GM12891 (cell line): ENCODE data around the gene ZNF776.

ENCODE experiments used
- POLR2A ChIP-seq: IDR thresholded peaks from 2 replicates; pipeline ENCODE4 v1.6.1; 2011; ENCODE audit warnings: low read depth, low read length, control low read depth
- POLR2AphosphoS5 ChIP-seq: IDR thresholded peaks from 2 replicates; pipeline ENCODE4 v1.6.1; 2011; ENCODE audit warnings: low read depth, low read length, control low read depth
- SPI1 ChIP-seq: IDR thresholded peaks from 2 replicates; pipeline ENCODE4 v1.6.1; 2011; ENCODE audit warnings: low read depth, low read length, control low read depth
- TAF1 ChIP-seq: IDR thresholded peaks from 2 replicates; pipeline ENCODE4 v1.6.1; 2011; ENCODE audit warnings: low read depth, low read length, control low read depth

GRCh38 chr19:57788114-57788692 is 41.6 kb downstream of the ZNF776 start:
- TF ChIP-seq POLR2AphosphoS5 (no peak), POLR2A (no peak), TAF1 (no peak), SPI1 (no peak)
